WTC11 (cell line): ENCODE measurements around the gene RASL10A. TPM values are rescaled to one million over a fixed set of nuclear protein-coding genes. Genes with fewer than 3 reads are reported as not detected.

Source experiments
- ATAC-seq: fragments of 200-7000 bp; cut with Tn5 transposase; 2 replicates; pipeline ENCODE4 v1.10.0; 2021; ENCODE audit warnings: mild to moderate bottlenecking, moderate library complexity
- CTCF ChIA-PET: fragments of 300-600 bp; sonication (Branson Sonifier 250); formaldehyde crosslinking; loops from one replicate; lab custom pipeline; 2021; ENCODE audit warnings: antibody characterized with exemption; lab: Charles Lee
- POLR2A ChIA-PET: fragments of 350-600 bp; sonication (Branson Sonifier 250); formaldehyde crosslinking; loops from one replicate; lab custom pipeline; 2021; ENCODE audit warnings: antibody characterized with exemption; lab: Charles Lee
- DNase-seq: peaks from one replicate; pipeline ENCODE4 v3.0.0; 2021; ENCODE audit warnings: low spot score
- H3K27ac Mint-ChIP-seq: 2 replicates; pipeline ENCODE4 v1.8.0; 2021; ENCODE audit warnings: mixed read lengths
- H3K27me3 Mint-ChIP-seq: 2 replicates; pipeline ENCODE4 v1.8.0; 2021; ENCODE audit warnings: low read depth, mild to moderate bottlenecking, moderate library complexity, mixed read lengths
- H3K36me3 Mint-ChIP-seq: 2 replicates; pipeline ENCODE4 v1.8.0; 2021; ENCODE audit warnings: mixed read lengths
- H3K4me1 Mint-ChIP-seq: 2 replicates; pipeline ENCODE4 v1.8.0; 2022; ENCODE audit warnings: mixed read lengths
- H3K4me3 Mint-ChIP-seq: 2 replicates; pipeline ENCODE4 v1.8.0; 2021; ENCODE audit warnings: mild to moderate bottlenecking, moderate library complexity, mixed read lengths
- H3K9me3 Mint-ChIP-seq: 2 replicates; pipeline ENCODE4 v1.8.0; 2021; ENCODE audit warnings: mixed read lengths
- GABPB1 ChIP-seq: sonication (generic); formaldehyde crosslinking; IDR thresholded peaks from 2 replicates; pipeline ENCODE4 v1.8.1; 2023; ENCODE audit warnings: mild to moderate bottlenecking, missing genetic modification reagents
- GRHL2 ChIP-seq: fragments of 250-450 bp; sonication (Bioruptor Pico); IDR thresholded peaks from 2 replicates; pipeline ENCODE4 v1.8.0; 2022; ENCODE audit warnings: mild to moderate bottlenecking, moderate library complexity; ENCODE audit not compliant: insufficient replicate concordance, severe bottlenecking
- NR2C2 ChIP-seq: sonication (generic); formaldehyde crosslinking; IDR thresholded peaks from 2 replicates; pipeline ENCODE4 v1.8.0; 2022; ENCODE audit warnings: mild to moderate bottlenecking, missing genetic modification reagents
- PRRX2 ChIP-seq: fragments of 250-450 bp; sonication (Bioruptor Pico); IDR thresholded peaks from 2 replicates; pipeline ENCODE4 v1.8.0; 2021; ENCODE audit warnings: mild to moderate bottlenecking
- SMAD4 ChIP-seq: sonication (generic); formaldehyde crosslinking; IDR thresholded peaks from 2 replicates; pipeline ENCODE4 v1.8.0; 2022; ENCODE audit warnings: mild to moderate bottlenecking, missing genetic modification reagents
- SOX15 ChIP-seq: fragments of 250-450 bp; sonication (Bioruptor Pico); IDR thresholded peaks from 2 replicates; pipeline ENCODE4 v1.9.0; 2021; ENCODE audit warnings: mild to moderate bottlenecking
- TCF7 ChIP-seq: sonication (generic); formaldehyde crosslinking; IDR thresholded peaks from 2 replicates; pipeline ENCODE4 v1.8.0; 2022; ENCODE audit warnings: mild to moderate bottlenecking, low read depth, missing genetic modification reagents, moderate library complexity
- TEAD1 ChIP-seq: sonication (generic); formaldehyde crosslinking; IDR thresholded peaks from 2 replicates; pipeline ENCODE4 v1.8.0; 2022; ENCODE audit warnings: mild to moderate bottlenecking, missing genetic modification reagents
- ZNF138 ChIP-seq: sonication (generic); formaldehyde crosslinking; conservative IDR thresholded peaks from 2 replicates; pipeline ENCODE4 v1.8.1; 2022; ENCODE audit warnings: mild to moderate bottlenecking, moderate library complexity, missing genetic modification reagents
- total RNA-seq: library from RNA; stranded (reverse); gene quantifications from 3 replicates; pipeline ENCODE4 v1.2.3, GENCODE V29; 2021
- TF ChIP-seq, protein P1 (sequence below): sonication (generic); formaldehyde crosslinking; IDR thresholded peaks from 2 replicates; pipeline ENCODE4 v1.8.1; 2022; ENCODE audit warnings: missing genetic modification reagents, borderline replicate concordance
- TF ChIP-seq, protein P2 (sequence below): sonication (generic); formaldehyde crosslinking; IDR thresholded peaks from 2 replicates; pipeline ENCODE4 v1.8.1; 2023; ENCODE audit warnings: mild to moderate bottlenecking, missing genetic modification reagents
- TF ChIP-seq, protein P3 (sequence below): sonication (generic); formaldehyde crosslinking; IDR thresholded peaks from 2 replicates; pipeline ENCODE4 v1.8.1; 2023; ENCODE audit warnings: mild to moderate bottlenecking, moderate library complexity, missing genetic modification reagents
- TF ChIP-seq, protein P4 (sequence below): fragments of 250-450 bp; sonication (Bioruptor Pico); IDR thresholded peaks from 2 replicates; pipeline ENCODE4 v2.1.2; 2022; ENCODE audit warnings: mild to moderate bottlenecking, moderate library complexity
- TF ChIP-seq, protein P5 (sequence below): sonication (generic); formaldehyde crosslinking; IDR thresholded peaks from 2 replicates; pipeline ENCODE4 v1.8.0; 2022; ENCODE audit warnings: mild to moderate bottlenecking, missing genetic modification reagents

RASL10A gene
- total RNA-seq, 1 experiment from 2014 or later = 1.6 TPM

DNA sequence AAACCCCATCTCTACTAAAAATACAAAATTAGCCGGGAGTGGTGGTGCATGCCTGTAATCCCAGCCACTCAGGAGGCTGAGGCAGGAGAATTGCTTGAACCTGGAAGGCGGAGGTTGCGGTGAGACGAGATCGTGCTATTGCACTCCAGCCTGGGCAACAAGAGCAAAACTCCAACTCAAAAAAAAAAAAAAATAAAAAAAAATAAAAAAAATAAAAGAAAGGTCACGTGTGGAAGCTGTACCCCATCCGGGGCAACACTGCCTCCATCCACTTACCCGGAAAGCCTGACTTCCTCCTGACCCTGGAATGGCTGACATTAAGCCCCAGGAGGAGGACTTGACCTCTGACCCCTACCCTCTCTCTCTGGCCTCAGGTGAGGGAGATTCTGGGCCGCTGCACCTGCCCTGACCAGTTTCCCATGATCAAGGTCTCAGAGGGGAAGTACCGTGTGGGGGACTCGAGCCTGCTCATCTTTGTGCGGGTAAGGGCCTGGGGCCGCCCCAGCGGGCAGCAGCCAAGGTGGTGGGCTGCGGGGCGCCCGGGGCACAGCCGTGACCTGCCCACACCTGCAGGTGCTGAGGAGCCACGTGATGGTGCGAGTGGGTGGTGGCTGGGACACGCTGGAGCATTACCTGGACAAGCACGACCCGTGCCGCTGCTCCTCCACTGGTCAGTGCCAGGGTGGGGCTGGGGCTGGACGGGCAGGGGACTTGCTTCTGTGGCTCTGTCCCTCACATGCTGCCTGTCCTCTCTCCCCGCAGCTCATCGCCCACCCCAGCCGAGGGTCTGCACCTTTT is 5.2 kb downstream of the RASL10A start:
- ATAC-seq = no peak
- TF ChIP-seq GRHL2 (CRISPR knock-in tag) = no peak
- TF ChIP-seq, protein P1, sequence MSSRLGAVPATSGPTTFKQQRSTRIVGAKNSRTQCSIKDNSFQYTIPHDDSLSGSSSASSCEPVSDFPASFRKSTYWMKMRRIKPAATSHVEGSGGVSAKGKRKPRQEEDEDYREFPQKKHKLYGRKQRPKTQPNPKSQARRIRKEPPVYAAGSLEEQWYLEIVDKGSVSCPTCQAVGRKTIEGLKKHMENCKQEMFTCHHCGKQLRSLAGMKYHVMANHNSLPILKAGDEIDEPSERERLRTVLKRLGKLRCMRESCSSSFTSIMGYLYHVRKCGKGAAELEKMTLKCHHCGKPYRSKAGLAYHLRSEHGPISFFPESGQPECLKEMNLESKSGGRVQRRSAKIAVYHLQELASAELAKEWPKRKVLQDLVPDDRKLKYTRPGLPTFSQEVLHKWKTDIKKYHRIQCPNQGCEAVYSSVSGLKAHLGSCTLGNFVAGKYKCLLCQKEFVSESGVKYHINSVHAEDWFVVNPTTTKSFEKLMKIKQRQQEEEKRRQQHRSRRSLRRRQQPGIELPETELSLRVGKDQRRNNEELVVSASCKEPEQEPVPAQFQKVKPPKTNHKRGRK (CRISPR knock-in tag) = no peak
- TF ChIP-seq, protein P2, sequence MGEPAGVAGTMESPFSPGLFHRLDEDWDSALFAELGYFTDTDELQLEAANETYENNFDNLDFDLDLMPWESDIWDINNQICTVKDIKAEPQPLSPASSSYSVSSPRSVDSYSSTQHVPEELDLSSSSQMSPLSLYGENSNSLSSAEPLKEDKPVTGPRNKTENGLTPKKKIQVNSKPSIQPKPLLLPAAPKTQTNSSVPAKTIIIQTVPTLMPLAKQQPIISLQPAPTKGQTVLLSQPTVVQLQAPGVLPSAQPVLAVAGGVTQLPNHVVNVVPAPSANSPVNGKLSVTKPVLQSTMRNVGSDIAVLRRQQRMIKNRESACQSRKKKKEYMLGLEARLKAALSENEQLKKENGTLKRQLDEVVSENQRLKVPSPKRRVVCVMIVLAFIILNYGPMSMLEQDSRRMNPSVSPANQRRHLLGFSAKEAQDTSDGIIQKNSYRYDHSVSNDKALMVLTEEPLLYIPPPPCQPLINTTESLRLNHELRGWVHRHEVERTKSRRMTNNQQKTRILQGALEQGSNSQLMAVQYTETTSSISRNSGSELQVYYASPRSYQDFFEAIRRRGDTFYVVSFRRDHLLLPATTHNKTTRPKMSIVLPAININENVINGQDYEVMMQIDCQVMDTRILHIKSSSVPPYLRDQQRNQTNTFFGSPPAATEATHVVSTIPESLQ (CRISPR knock-in tag) = no peak
- no peak for TF ChIP-seq TEAD1 (CRISPR knock-in tag)
- TF ChIP-seq PRRX2 = no peak
- TF ChIP-seq TCF7 (CRISPR knock-in tag) = no peak
- no peak for TF ChIP-seq ZNF138 (CRISPR knock-in tag)
- TF ChIP-seq, protein P3, sequence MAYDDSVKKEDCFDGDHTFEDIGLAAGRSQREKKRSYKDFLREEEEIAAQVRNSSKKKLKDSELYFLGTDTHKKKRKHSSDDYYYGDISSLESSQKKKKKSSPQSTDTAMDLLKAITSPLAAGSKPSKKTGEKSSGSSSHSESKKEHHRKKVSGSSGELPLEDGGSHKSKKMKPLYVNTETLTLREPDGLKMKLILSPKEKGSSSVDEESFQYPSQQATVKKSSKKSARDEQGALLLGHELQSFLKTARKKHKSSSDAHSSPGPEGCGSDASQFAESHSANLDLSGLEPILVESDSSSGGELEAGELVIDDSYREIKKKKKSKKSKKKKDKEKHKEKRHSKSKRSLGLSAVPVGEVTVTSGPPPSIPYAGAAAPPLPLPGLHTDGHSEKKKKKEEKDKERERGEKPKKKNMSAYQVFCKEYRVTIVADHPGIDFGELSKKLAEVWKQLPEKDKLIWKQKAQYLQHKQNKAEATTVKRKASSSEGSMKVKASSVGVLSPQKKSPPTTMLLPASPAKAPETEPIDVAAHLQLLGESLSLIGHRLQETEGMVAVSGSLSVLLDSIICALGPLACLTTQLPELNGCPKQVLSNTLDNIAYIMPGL (CRISPR knock-in tag) = no peak
- no peak for TF ChIP-seq SMAD4 (CRISPR knock-in tag)
- TF ChIP-seq, protein P4, sequence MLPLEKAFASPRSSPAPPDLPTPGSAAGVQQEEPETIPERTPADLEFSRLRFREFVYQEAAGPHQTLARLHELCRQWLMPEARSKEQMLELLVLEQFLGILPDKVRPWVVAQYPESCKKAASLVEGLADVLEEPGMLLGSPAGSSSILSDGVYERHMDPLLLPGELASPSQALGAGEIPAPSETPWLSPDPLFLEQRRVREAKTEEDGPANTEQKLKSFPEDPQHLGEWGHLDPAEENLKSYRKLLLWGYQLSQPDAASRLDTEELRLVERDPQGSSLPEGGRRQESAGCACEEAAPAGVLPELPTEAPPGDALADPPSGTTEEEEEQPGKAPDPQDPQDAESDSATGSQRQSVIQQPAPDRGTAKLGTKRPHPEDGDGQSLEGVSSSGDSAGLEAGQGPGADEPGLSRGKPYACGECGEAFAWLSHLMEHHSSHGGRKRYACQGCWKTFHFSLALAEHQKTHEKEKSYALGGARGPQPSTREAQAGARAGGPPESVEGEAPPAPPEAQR = no peak
- TF ChIP-seq, all 79 proteins: peak for 0
- H3K4me1 Mint-ChIP-seq = peaks cover 27% of the 10 kb centered on the region
- peaks cover 34% of the 10 kb centered on the region for H3K27me3 Mint-ChIP-seq
- no peak for DNase-seq
- POLR2A ChIA-PET = no interaction called here
- no peak overlapping the region for H3K27ac Mint-ChIP-seq
- no peak overlapping the region for H3K4me3 Mint-ChIP-seq
- CTCF ChIA-PET = interaction anchor here (0.5 to 1.7 kb wide), 5 partner anchors 10 to 107 kb away, joined by 3 to 5 read pairs (median 5); no protein-coding TSS in a partner anchor
- H3K9me3 Mint-ChIP-seq = no peaks in the 10 kb centered on the region
- peaks cover 6% of the 10 kb centered on the region; the same call in 1 of the 2 replicates for H3K36me3 Mint-ChIP-seq

DNA sequence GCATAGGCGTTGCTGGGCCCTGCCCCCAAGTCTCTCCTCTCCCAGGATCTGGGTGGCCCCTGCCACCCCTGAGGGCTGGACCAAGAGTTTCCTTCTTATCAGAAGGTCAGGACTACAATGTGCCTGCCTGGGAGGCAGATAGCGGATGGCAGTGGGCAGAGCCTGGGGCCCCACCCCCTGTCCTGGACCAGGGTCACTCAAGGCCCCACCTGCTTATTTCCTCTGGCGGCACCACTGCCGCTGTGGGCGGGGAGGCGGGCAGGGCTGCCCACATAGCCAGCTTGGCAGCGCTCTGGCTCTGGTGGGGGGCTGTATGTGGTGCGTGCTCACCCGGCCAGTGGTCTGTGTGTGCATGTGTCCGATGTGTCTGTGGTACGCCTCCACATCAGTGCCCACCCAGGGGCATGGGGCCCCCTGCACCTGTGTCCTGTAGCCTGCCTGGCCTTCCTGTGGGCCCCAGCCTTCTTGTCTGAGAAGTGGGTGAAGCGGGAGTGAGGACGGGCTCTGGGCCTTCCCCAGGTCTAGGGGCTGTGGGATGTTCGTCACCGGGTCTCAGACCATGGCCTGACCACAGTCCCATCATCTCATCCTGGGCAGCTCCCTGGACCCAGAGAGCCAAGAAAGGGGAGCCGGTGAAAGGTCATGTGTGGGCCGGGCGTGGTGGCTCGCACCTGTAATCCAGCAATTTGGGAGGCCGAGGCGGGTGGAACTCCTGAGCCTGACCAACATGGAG is 6.0 kb downstream of the RASL10A start:
- Mint-ChIP-seq H3K36me3 (peaks cover 6% of the 10 kb centered on the region; the same call in 1 of the 2 replicates), H3K9me3 (no peaks in the 10 kb centered on the region), H3K4me1 (peaks cover 29% of the 10 kb centered on the region), H3K27ac (no peak overlapping the region), H3K27me3 (peaks cover 29% of the 10 kb centered on the region), H3K4me3 (no peak overlapping the region)
- ChIA-PET CTCF (interaction anchor here (1.1 kb wide), 1 partner anchor 107 kb away, joined by 3 read pairs; no protein-coding TSS in a partner anchor), POLR2A (no interaction called here)
- TF ChIP-seq ZNF138 (CRISPR knock-in tag) = no peak
- TF ChIP-seq SOX15 (CRISPR knock-in tag) = no peak
- TF ChIP-seq NR2C2 (CRISPR knock-in tag) = no peak
- no peak for TF ChIP-seq GABPB1 (CRISPR knock-in tag)
- TF ChIP-seq, protein P5, sequence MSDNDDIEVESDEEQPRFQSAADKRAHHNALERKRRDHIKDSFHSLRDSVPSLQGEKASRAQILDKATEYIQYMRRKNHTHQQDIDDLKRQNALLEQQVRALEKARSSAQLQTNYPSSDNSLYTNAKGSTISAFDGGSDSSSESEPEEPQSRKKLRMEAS (CRISPR knock-in tag) = no peak
- DNase-seq = no peak
- ATAC-seq = no peak
